ENCODE data around the gene CLCNKA.
"Not testable (repeated sequence)": the region's sequence is repeated elsewhere in the genome, so short reads cannot be mapped to it uniquely, and the experiment has no call there.

Gene CLCNKA

GRCh38 chr1:16026723-16027484, 5.1 kb downstream of the CLCNKA start:
- H3K4me3 ChIP-seq (ENCODE audit: low read depth, low read length): no peak overlapping the region
- TF ChIP-seq CTCF (IDR thresholded peaks at IDR 0.05; ENCODE audit: borderline replicate concordance, insufficient read depth, low read depth, low read length): no peak

- TF ChIP-seq CTCF (IDR thresholded peaks at IDR 0.05; ENCODE audit: borderline replicate concordance, insufficient read depth, low read depth, low read length): no peak
- H3K4me3 ChIP-seq (ENCODE audit: low read depth, low read length): no peak overlapping the region
These were observed 6.6 kb downstream of the CLCNKA start for GRCh38 chr1:16028237-16029002.

- H3K4me3 ChIP-seq (ENCODE audit: low read depth, low read length): not testable (repeated sequence)
These were observed 7.1 kb downstream of the CLCNKA start for GRCh38 chr1:16029003-16029268.

DNA sequence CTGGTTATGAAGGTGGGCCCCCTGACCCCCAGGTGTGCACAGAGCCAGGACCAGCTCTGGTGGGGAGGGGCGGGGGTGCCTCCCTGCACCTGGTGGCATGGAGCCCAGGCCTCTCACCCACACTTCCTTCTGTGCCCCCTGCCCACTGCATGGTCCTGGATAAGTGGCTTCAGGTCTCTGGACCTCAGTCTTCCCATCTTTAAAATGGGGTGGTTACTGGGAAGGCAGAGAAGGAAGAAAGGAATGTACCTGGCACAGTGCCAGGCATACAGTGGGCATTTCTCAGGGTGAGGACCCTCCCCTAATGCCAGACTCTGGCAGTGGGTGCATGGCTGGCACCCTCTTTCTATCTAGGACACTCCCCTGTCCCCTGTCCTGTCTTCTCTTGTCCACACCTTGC, 7.5 kb downstream of the CLCNKA start:
- TF ChIP-seq CTCF (IDR thresholded peaks at IDR 0.05; ENCODE audit: borderline replicate concordance, insufficient read depth, low read depth, low read length): no peak
- no peak overlapping the region for H3K4me3 ChIP-seq (ENCODE audit: low read depth, low read length)

DNA sequence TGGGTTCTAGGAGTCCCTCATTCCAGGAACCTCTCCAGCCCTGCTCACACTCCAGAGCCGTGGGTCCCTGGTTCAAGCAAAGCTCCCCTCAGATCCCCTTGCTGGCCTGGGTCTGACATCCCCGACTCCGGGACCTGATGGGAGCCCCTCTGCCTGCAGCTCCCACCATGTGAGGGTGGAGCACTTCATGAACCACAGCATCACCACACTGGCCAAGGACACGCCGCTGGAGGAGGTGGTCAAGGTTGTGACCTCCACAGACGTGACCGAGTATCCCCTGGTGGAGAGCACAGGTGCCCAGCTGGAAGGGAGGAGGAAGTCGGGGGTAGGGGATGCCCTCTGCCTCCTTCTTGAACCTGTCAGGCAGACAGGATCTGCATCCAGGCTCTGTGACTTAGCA, 9.7 kb downstream of the CLCNKA start:
- H3K4me3 ChIP-seq (ENCODE audit: low read depth, low read length): no peak overlapping the region
- TF ChIP-seq CTCF (IDR thresholded peaks at IDR 0.05; ENCODE audit: borderline replicate concordance, insufficient read depth, low read depth, low read length): no peak

DNA sequence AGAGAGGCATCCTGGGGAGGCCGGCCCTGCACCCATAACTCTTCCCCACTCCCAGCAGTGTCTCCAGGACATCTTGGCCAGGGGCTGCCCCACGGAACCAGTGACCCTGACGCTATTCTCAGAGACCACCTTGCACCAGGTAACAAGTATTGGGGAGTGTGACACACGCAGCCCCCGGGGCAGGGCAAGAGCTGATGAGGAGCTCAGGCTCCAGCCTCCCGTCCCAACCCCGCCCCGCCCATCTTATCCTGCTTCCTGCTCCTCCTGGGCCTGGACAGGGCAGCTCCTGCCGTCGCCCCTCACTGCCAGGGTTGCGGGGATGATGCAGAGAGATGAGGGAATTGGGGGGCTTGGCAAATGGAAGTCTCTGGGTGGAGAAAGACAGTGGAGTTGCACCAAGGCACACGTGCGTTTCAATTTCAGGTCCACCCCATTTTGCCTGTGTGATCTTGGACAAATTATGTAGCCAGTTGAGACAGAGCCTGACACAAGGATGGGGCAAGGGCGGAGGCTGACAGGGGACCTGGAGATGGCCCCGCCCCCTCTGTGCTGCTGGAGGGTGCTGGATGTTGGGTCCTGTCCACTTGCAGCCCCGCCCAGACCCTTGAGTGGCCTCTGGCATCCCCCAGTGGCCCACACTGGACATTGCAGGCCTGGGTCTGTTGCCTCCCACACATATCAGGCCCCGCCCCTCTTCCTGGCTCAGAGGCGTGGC, 10.7 kb downstream of the CLCNKA start:
- no peak overlapping the region for H3K4me3 ChIP-seq (ENCODE audit: low read depth, low read length)
- peak; percentile 94 for TF ChIP-seq CTCF (IDR thresholded peaks at IDR 0.05; ENCODE audit: borderline replicate concordance, insufficient read depth, low read depth, low read length)

DNA sequence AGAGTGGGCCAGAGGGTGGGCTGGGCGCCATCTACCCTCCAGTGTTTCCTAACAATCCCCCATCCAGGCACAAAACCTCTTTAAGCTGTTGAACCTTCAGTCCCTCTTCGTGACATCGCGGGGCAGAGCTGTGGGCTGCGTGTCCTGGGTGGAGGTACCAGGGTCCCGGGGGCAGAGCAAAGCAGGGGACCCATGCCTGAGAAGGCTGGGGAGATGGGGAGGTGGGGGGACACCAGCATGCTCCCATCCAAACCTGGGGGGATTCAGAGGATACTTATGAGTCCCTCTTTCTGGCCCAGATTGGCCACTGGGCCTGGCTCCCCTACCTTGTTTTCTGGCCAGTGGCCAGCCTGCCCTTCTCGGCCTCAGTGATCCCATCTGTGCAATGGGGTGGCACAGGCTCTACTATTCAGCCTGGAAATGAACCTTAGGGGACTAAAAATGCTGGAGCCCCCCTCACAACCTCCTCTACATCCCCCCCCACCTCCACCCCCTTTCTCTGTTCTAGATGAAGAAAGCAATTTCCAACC, 11.3 kb downstream of the CLCNKA start:
- not testable (repeated sequence) for H3K4me3 ChIP-seq (ENCODE audit: low read depth, low read length)

- H3K4me3 ChIP-seq (ENCODE audit: low read depth, low read length): not testable (repeated sequence)
These were observed 14.6 kb downstream of the CLCNKA start for GRCh38 chr1:16036461-16036860.

All from GM12875 (cell line).